Natural killer cell (primary cell): Measurements from ENCODE around the gene FBXO46. TPM values are rescaled to one million over a fixed set of nuclear protein-coding genes. Genes with fewer than 3 reads are reported as not detected.

Experiments used
- ATAC-seq, 3 donors: fragments of 150-1000 bp in 2 of 3; fragments of 200-7000 bp in 1 of 3; cut with Tn5 transposase; 1 replicate in 1 of 3; 2 replicates in 2 of 3; pipeline ENCODE4 v1.10.0; 2021; ENCODE audit warnings: mild to moderate bottlenecking in 2 of 3, moderate library complexity in 2 of 3
- DNase-seq, 2 donors: peaks; one replicate each; pipeline versions ENCODE4 v3.0.0 to v3.0.0-alpha.2; 2013 to 2021; ENCODE audit warnings: mixed read lengths in 1 of 2
- H3K27ac ChIP-seq: one replicate; pipeline ENCODE4 v1.5.1; 2013; ENCODE audit warnings: mild to moderate bottlenecking, low read length
- H3K27me3 ChIP-seq: one replicate; pipeline ENCODE4 v1.6.1; 2013; ENCODE audit warnings: low read length; ENCODE audit not compliant: control insufficient read depth, insufficient read depth
- H3K36me3 ChIP-seq: one replicate; pipeline ENCODE4 v1.6.1; 2013; ENCODE audit warnings: low read length; ENCODE audit not compliant: control insufficient read depth, insufficient read depth
- H3K4me1 ChIP-seq: one replicate; pipeline ENCODE4 v1.6.1; 2013; ENCODE audit warnings: low read length; ENCODE audit not compliant: control insufficient read depth, insufficient read depth
- H3K4me3 ChIP-seq: one replicate; pipeline ENCODE4 v1.5.1; 2013; ENCODE audit warnings: low read length
- H3K9me3 ChIP-seq: one replicate; pipeline ENCODE4 v1.6.1; 2013; ENCODE audit warnings: low read length; ENCODE audit not compliant: control insufficient read depth, insufficient read depth
- H3K27ac Mint-ChIP-seq, 2 donors: one replicate each; pipeline ENCODE4 v1.8.0; 2022; ENCODE audit warnings: mild to moderate bottlenecking in 2 of 2, mixed read lengths in 2 of 2, moderate library complexity in 1 of 2
- H3K27me3 Mint-ChIP-seq, 2 donors: one replicate each; pipeline ENCODE4 v1.8.0; 2022; ENCODE audit warnings: low read depth in 2 of 2, mixed read lengths in 2 of 2
- H3K36me3 Mint-ChIP-seq: one replicate; pipeline ENCODE4 v1.8.0; 2022; ENCODE audit warnings: mixed read lengths
- H3K4me1 Mint-ChIP-seq, 2 donors: one replicate each; pipeline ENCODE4 v1.8.0; 2022; ENCODE audit warnings: mixed read lengths in 2 of 2
- H3K4me3 Mint-ChIP-seq: one replicate; pipeline ENCODE4 v1.8.0; 2022; ENCODE audit warnings: mild to moderate bottlenecking, moderate library complexity, mixed read lengths
- H3K9me3 Mint-ChIP-seq, 2 donors: one replicate each; pipeline ENCODE4 v1.8.0; 2022; ENCODE audit warnings: mixed read lengths in 2 of 2
- WGBS: methylation state at CpG from one replicate; pipeline ENCODE4 v1.1.7; 2013; ENCODE audit warnings: missing lambda C conversion rate; ENCODE audit not compliant: insufficient coverage; 5-methylcytosine and 5-hydroxymethylcytosine counted together
- intact Hi-C: fragments of 100-400 bp; cut with micrococcal nuclease; formaldehyde crosslinking; loops from one replicate; pipeline ENCODE4 v1.14.2; 2022
- total RNA-seq, 4 donors: library from RNA; stranded (reverse); fragments of 120-200 nt in 1 of 4; gene quantifications; one replicate each; pipeline versions ENCODE4 v1.2.3 to v1.2.4, GENCODE V29; 2013 to 2022
- TF ChIP-seq, protein P1 (sequence below): fragments of 200-600 bp; IDR thresholded peaks from one replicate; pipeline ENCODE4 v1.8.0; 2022; ENCODE audit warnings: antibody characterized with exemption

FBXO46 gene
- total RNA-seq, 3 donors from 2014 or later (not counting 1 experiment from before 2014, with no cell fraction given), result 24.8 to 35.7 (median 31.1) TPM

DNA sequence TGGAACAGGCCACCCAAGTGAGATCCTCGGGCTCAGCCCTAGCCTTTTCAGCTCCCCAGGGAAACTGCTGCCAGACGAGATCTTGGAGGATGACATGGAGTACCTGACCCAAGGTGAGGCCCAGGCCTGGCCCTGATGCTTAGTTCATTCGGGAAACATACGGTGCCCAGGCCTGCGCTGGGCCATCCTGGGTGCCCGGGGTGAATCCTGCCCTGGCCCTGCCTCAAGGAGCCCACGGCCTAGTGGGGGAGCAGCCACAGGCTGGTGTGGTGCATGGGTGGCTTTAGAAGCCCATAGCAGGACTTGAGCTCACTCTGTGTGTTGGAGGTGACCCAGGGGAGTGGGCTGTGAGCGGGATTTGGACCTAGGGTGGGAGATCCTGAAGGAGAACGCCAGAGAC, 28.2 kb upstream of the FBXO46 start:
- DNase-seq (no peak), ATAC-seq (no peak)
- Histone ChIP-seq H3K4me1 (no peaks in the 10 kb centered on the region), H3K27ac (no peak overlapping the region), H3K27me3 (no peaks in the 10 kb centered on the region), H3K36me3 (no peaks in the 10 kb centered on the region), H3K9me3 (no peaks in the 10 kb centered on the region), H3K4me3 (no peak overlapping the region)
- TF ChIP-seq, protein P1, sequence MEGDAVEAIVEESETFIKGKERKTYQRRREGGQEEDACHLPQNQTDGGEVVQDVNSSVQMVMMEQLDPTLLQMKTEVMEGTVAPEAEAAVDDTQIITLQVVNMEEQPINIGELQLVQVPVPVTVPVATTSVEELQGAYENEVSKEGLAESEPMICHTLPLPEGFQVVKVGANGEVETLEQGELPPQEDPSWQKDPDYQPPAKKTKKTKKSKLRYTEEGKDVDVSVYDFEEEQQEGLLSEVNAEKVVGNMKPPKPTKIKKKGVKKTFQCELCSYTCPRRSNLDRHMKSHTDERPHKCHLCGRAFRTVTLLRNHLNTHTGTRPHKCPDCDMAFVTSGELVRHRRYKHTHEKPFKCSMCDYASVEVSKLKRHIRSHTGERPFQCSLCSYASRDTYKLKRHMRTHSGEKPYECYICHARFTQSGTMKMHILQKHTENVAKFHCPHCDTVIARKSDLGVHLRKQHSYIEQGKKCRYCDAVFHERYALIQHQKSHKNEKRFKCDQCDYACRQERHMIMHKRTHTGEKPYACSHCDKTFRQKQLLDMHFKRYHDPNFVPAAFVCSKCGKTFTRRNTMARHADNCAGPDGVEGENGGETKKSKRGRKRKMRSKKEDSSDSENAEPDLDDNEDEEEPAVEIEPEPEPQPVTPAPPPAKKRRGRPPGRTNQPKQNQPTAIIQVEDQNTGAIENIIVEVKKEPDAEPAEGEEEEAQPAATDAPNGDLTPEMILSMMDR, result no peak
- Mint-ChIP-seq H3K4me1 (no peaks in the 10 kb centered on the region), H3K9me3 (no peaks in the 10 kb centered on the region), H3K36me3 (no peaks in the 10 kb centered on the region), H3K4me3 (no peak overlapping the region), H3K27me3 (peaks cover 0 to 3% of the 10 kb centered on the region in 2 donors), H3K27ac (no peak overlapping the region)
- intact Hi-C loops, result no loop called here
- 88% methylated on average over 9 of the region's 9 CpGs for WGBS

DNA sequence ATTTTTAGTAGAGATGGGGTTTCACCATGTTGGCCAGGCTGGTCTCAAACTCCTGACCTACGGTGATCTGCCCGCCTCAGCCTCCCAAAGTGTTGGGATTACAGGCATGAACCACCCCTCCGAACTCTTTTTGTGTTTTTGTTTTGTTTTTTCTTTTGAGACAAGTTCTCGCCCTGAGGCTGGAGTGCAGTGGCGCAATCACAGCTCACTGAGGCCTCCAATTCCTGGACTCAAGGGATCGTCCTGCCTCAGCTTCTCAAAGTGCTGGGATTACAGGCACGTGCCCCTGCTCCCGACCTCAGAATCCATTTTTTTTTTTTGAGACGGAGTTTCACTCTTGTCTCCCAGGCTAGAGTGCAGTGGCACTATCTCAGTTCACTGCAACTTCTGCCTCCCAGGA, 27.0 kb upstream of the FBXO46 start:
- 89% methylated on average over 9 of the region's 9 CpGs for WGBS
- DNase-seq, result no peak
- H3K27ac Mint-ChIP-seq, result no peak overlapping the region
- no peaks in the 10 kb centered on the region for H3K9me3 ChIP-seq
- H3K27ac ChIP-seq, result no peak overlapping the region
- peaks cover 0 to 3% of the 10 kb centered on the region in 2 donors for H3K27me3 Mint-ChIP-seq
- H3K36me3 Mint-ChIP-seq, result no peaks in the 10 kb centered on the region
- H3K4me1 Mint-ChIP-seq, result no peaks in the 10 kb centered on the region
- no peaks in the 10 kb centered on the region for H3K4me1 ChIP-seq
- H3K4me3 ChIP-seq, result no peak overlapping the region
- no peak overlapping the region for H3K4me3 Mint-ChIP-seq
- no peak for ATAC-seq
- TF ChIP-seq, protein P1, result no peak
- no peaks in the 10 kb centered on the region for H3K9me3 Mint-ChIP-seq
- intact Hi-C loops, result no loop called here
- H3K27me3 ChIP-seq, result no peaks in the 10 kb centered on the region
- H3K36me3 ChIP-seq, result no peaks in the 10 kb centered on the region

DNA sequence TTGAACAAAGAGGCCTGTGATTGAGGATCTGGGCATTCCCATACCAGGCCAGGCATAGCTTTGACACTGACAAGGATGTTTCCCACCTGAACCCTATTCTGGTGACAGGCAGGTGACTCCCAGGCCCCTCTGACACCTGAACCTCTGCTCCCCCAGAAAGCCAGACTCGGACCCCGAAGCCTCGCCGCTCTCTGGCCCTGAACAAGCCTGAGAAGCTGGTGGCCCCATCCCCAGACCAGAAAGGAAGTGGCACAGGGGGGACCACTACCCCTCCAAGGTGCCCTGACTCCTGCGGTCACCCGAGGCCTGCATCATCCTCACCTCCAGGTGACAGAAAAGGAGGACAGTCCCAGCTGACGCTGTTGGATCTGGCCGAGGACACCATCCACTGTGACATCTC, 23.6 kb upstream of the FBXO46 start:
- ATAC-seq, result no peak
- H3K27ac Mint-ChIP-seq, result no peak overlapping the region

GRCh38 chr19:45753548-45753947, 22.9 kb upstream of the FBXO46 start:
- Histone ChIP-seq H3K36me3 (no peaks in the 10 kb centered on the region), H3K4me3 (no peak overlapping the region), H3K4me1 (no peaks in the 10 kb centered on the region), H3K27ac (no peak overlapping the region), H3K27me3 (no peaks in the 10 kb centered on the region), H3K9me3 (no peaks in the 10 kb centered on the region)
- intact Hi-C loops, result no loop called here
- DNase-seq (no peak), ATAC-seq (no peak)
- Mint-ChIP-seq H3K4me1 (no peaks in the 10 kb centered on the region), H3K27ac (no peak overlapping the region), H3K36me3 (no peaks in the 10 kb centered on the region), H3K27me3 (no peaks in the 10 kb centered on the region), H3K4me3 (no peak overlapping the region), H3K9me3 (no peaks in the 10 kb centered on the region)
- WGBS, result 69% methylated on average over 6 of the region's 6 CpGs
- TF ChIP-seq, protein P1, result no peak

More for the DNA sequence above, 23.6 kb upstream of the FBXO46 start:
- Mint-ChIP-seq H3K9me3 (no peaks in the 10 kb centered on the region), H3K4me1 (no peaks in the 10 kb centered on the region), H3K27me3 (peaks cover 0 to under 1% of the 10 kb centered on the region in 2 donors), H3K4me3 (no peak overlapping the region), H3K36me3 (no peaks in the 10 kb centered on the region)
- no peaks in the 10 kb centered on the region for H3K27me3 ChIP-seq
- TF ChIP-seq, protein P1, result no peak
- no peaks in the 10 kb centered on the region for H3K4me1 ChIP-seq
- no peaks in the 10 kb centered on the region for H3K36me3 ChIP-seq
- H3K9me3 ChIP-seq, result no peaks in the 10 kb centered on the region
- DNase-seq, result no peak
- no peak overlapping the region for H3K4me3 ChIP-seq
- intact Hi-C loops, result no loop called here
- 86% methylated on average over 8 of the region's 8 CpGs for WGBS
- H3K27ac ChIP-seq, result no peak overlapping the region
